ENCODE data around the gene SERPING1.

GRCh38 chr11:57605028-57605420 is 7.5 kb downstream of the SERPING1 start:
- TF ChIP-seq POLR2A (IDR thresholded peaks at IDR 0.05) (no peak), POLR2AphosphoS5 (IDR thresholded peaks at IDR 0.05) (no peak)
- TF ChIP-seq, protein P1, sequence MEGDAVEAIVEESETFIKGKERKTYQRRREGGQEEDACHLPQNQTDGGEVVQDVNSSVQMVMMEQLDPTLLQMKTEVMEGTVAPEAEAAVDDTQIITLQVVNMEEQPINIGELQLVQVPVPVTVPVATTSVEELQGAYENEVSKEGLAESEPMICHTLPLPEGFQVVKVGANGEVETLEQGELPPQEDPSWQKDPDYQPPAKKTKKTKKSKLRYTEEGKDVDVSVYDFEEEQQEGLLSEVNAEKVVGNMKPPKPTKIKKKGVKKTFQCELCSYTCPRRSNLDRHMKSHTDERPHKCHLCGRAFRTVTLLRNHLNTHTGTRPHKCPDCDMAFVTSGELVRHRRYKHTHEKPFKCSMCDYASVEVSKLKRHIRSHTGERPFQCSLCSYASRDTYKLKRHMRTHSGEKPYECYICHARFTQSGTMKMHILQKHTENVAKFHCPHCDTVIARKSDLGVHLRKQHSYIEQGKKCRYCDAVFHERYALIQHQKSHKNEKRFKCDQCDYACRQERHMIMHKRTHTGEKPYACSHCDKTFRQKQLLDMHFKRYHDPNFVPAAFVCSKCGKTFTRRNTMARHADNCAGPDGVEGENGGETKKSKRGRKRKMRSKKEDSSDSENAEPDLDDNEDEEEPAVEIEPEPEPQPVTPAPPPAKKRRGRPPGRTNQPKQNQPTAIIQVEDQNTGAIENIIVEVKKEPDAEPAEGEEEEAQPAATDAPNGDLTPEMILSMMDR (IDR thresholded peaks at IDR 0.05), result no peak
